T-helper 1 cell (primary cell): ENCODE data around the gene LDAH.

Experiments
- DNase-seq, 5 donors: peaks; one replicate each; pipeline ENCODE4 v3.0.0-alpha.2; 2012 to 2020

Gene LDAH

GRCh38 chr2:20678780-20679179 is 144.1 kb downstream of the LDAH start:
- no peak for DNase-seq

- no peak for DNase-seq
Measured at GRCh38 chr2:20678086-20678395, 144.9 kb downstream of the LDAH start.

GRCh38 chr2:20677301-20678085 is 145.4 kb downstream of the LDAH start:
- no peak for DNase-seq

GRCh38 chr2:20676353-20677215 is 146.3 kb downstream of the LDAH start:
- no peak for DNase-seq

GRCh38 chr2:20675701-20676352 is 147.1 kb downstream of the LDAH start:
- no peak for DNase-seq

- no peak for DNase-seq
Measured at GRCh38 chr2:20674974-20675679, 147.8 kb downstream of the LDAH start.

- no peak for DNase-seq
Measured at GRCh38 chr2:20674309-20674965, 148.5 kb downstream of the LDAH start.

GRCh38 chr2:20673686-20674308 is 149.1 kb downstream of the LDAH start:
- no peak for DNase-seq

- no peak for DNase-seq
Measured at GRCh38 chr2:20672201-20672951, 150.5 kb downstream of the LDAH start.

- DNase-seq = no peak
Measured at GRCh38 chr2:20671736-20672080, 151.2 kb downstream of the LDAH start.

GRCh38 chr2:20671036-20671735 is 151.7 kb downstream of the LDAH start:
- DNase-seq = no peak

GRCh38 chr2:20670315-20671035 is 152.4 kb downstream of the LDAH start:
- DNase-seq = no peak

GRCh38 chr2:20669562-20670314 is 153.2 kb downstream of the LDAH start:
- no peak for DNase-seq

GRCh38 chr2:20668871-20669475 is 153.9 kb downstream of the LDAH start:
- DNase-seq = no peak

GRCh38 chr2:20668451-20668850 is 154.4 kb downstream of the LDAH start:
- no peak for DNase-seq

- DNase-seq = no peak
Measured at GRCh38 chr2:20667531-20668401, 155.1 kb downstream of the LDAH start.

- no peak for DNase-seq
Measured at GRCh38 chr2:20667151-20667530, 155.8 kb downstream of the LDAH start.
